B cell (primary cell): Measurements from ENCODE around the gene KSR1. TPM values are rescaled to one million over a fixed set of nuclear protein-coding genes. Genes with fewer than 3 reads are reported as not detected.

ENCODE experiments used
- ATAC-seq: fragments of 200-7000 bp; cut with Tn5 transposase; one replicate; pipeline ENCODE4 v1.10.0; 2021; ENCODE audit warnings: low read depth, mild to moderate bottlenecking, moderate number of reproducible peaks, moderate library complexity
- CTCF ChIA-PET: fragments of 350-600 bp; sonication (Branson Sonifier 250); formaldehyde crosslinking; loops from one replicate; lab custom pipeline; 2021; ENCODE audit warnings: antibody characterized with exemption, inconsistent platforms; lab: Charles Lee
- POLR2A ChIA-PET: fragments of 350-600 bp; sonication (Branson Sonifier 250); formaldehyde crosslinking; loops from one replicate; lab custom pipeline; 2021; ENCODE audit warnings: antibody characterized with exemption; lab: Charles Lee
- DNase-seq: peaks from one replicate; pipeline ENCODE4 v3.0.0; 2013
- H2AFZ ChIP-seq: 2 replicates; pipeline ENCODE4 v1.6.1; 2012; ENCODE audit warnings: mild to moderate bottlenecking, low read depth, low read length; ENCODE audit not compliant: insufficient read depth, poor library complexity, severe bottlenecking
- H3K27ac ChIP-seq, 2 donors: 1 replicate in 1 of 2; 2 replicates in 1 of 2; pipeline ENCODE4 v1.5.1; 2012 to 2013; ENCODE audit warnings: low read length in 2 of 2, mild to moderate bottlenecking in 2 of 2, moderate library complexity in 1 of 2
- H3K27me3 ChIP-seq, 4 experiments: fragments of 200-600 bp in 1 of 4; sonication (generic) in 1 of 4; replicated peaks in 1 of 4; 1 replicate in 2 of 4; 2 replicates in 2 of 4; pipeline versions ENCODE4 v1.6.1 to v1.7.0; 2013 to 2016; ENCODE audit warnings: low read length in 3 of 4, mild to moderate bottlenecking in 2 of 4, mixed read lengths in 1 of 4, moderate library complexity in 1 of 4; ENCODE audit not compliant: insufficient read depth in 4 of 4, control insufficient read depth in 3 of 4; ENCODE audit errors: control extremely low read depth in 1 of 4
- H3K36me3 ChIP-seq, 2 experiments: replicated peaks in 1 of 2; 1 replicate in 1 of 2; 2 replicates in 1 of 2; pipeline versions ENCODE4 v1.6.1 to v1.7.1; 2013; ENCODE audit warnings: low read length in 1 of 2; ENCODE audit not compliant: insufficient read depth in 2 of 2, control insufficient read depth in 1 of 2; ENCODE audit errors: control extremely low read depth in 1 of 2, extremely low read depth in 1 of 2
- H3K4me1 ChIP-seq, 2 donors: fragments of 200-600 bp in 1 of 2; sonication (generic) in 1 of 2; 1 replicate in 1 of 2; 2 replicates in 1 of 2; pipeline versions ENCODE4 v1.5.1 to v1.6.1; 2013 to 2017; ENCODE audit warnings: low read length in 2 of 2; ENCODE audit not compliant: control insufficient read depth in 2 of 2, insufficient read depth in 2 of 2
- H3K4me2 ChIP-seq: replicated peaks from 2 replicates; pipeline ENCODE3; 2012; ENCODE audit warnings: mild to moderate bottlenecking, low read depth, low read length; ENCODE audit not compliant: poor library complexity, severe bottlenecking
- H3K4me3 ChIP-seq, 5 experiments: fragments of 200-600 bp in 1 of 5; sonication (generic) in 1 of 5; 1 replicate in 3 of 5; 2 replicates in 2 of 5; pipeline versions ENCODE4 v1.5.1 to v1.7.0; 2011 to 2016; ENCODE audit warnings: low read length in 4 of 5, mild to moderate bottlenecking in 4 of 5, low read depth in 2 of 5, control low read depth in 1 of 5, moderate library complexity in 1 of 5; ENCODE audit not compliant: insufficient read depth in 1 of 5; ENCODE audit errors: control extremely low read depth in 1 of 5, extremely low read depth in 1 of 5
- H3K79me2 ChIP-seq: fragments of 200-600 bp; sonication (generic); one replicate; pipeline ENCODE4 v1.6.0; 2016; ENCODE audit warnings: low read length; ENCODE audit not compliant: control insufficient read depth, insufficient read depth
- H3K9ac ChIP-seq: fragments of 200-600 bp; sonication (generic); 2 replicates; pipeline ENCODE4 v1.6.1; 2017; ENCODE audit warnings: mild to moderate bottlenecking, low read length, moderate library complexity
- H3K9me3 ChIP-seq, 3 donors: one replicate each; pipeline versions ENCODE4 v1.6.1 to v1.7.1; 2013; ENCODE audit warnings: low read length in 2 of 3; ENCODE audit not compliant: control insufficient read depth in 2 of 3, insufficient read depth in 1 of 3; ENCODE audit errors: control extremely low read depth in 1 of 3
- H4K20me1 ChIP-seq: 2 replicates; pipeline ENCODE4 v1.6.0; 2012; ENCODE audit warnings: mild to moderate bottlenecking, low read length; ENCODE audit not compliant: insufficient read depth, control insufficient read depth, poor library complexity, severe bottlenecking
- H3K27ac Mint-ChIP-seq: one replicate; pipeline ENCODE4 v1.8.0; 2021; ENCODE audit warnings: mixed read lengths
- H3K27me3 Mint-ChIP-seq: one replicate; pipeline ENCODE4 v1.8.0; 2021; ENCODE audit warnings: mixed read lengths
- H3K4me1 Mint-ChIP-seq: one replicate; pipeline ENCODE4 v1.8.0; 2021; ENCODE audit warnings: mixed read lengths
- H3K4me3 Mint-ChIP-seq: one replicate; pipeline ENCODE4 v1.8.0; 2021; ENCODE audit warnings: mixed read lengths
- H3K9me3 Mint-ChIP-seq: one replicate; pipeline ENCODE4 v1.8.0; 2022; ENCODE audit warnings: mixed read lengths; ENCODE audit not compliant: insufficient read depth
- CTCF ChIP-seq: fragments of 200-600 bp; IDR thresholded peaks from one replicate; pipeline ENCODE4 v1.8.0; 2022; ENCODE audit warnings: antibody characterized with exemption, mild to moderate bottlenecking
- EZH2 ChIP-seq: IDR thresholded peaks from 2 replicates; pipeline ENCODE4 v1.6.1; 2012; ENCODE audit warnings: borderline replicate concordance, low read depth, mild to moderate bottlenecking, moderate library complexity, low read length; ENCODE audit not compliant: insufficient read depth, poor library complexity, severe bottlenecking
- WGBS: methylation state at CpG from one replicate; pipeline ENCODE4 v1.1.5; 2013; ENCODE audit warnings: missing lambda C conversion rate; ENCODE audit not compliant: insufficient coverage; 5-methylcytosine and 5-hydroxymethylcytosine counted together
- intact Hi-C: fragments of 100-400 bp; cut with micrococcal nuclease; formaldehyde crosslinking; loops from one replicate; pipeline ENCODE4 v1.10.0; 2022
- polyA plus RNA-seq: library from polyadenylated mRNA; depleted of rRNA; stranded (reverse); fragments of >200 nt; gene quantifications from 2 replicates; pipeline ENCODE4 v1.2.3, GENCODE V29; 2012
- total RNA-seq, 2 donors: library from RNA; stranded (reverse); fragments of 120-200 nt in 1 of 2; gene quantifications; 1 replicate in 1 of 2; 2 replicates in 1 of 2; pipeline versions ENCODE4 v1.2.3 to v1.2.4, GENCODE V29; 2013 to 2022

The KSR1 gene
- total and polyA plus RNA-seq, 2 donors (not counting 1 experiment from before 2014, with no cell fraction given), result 27.5 to 85.6 TPM

DNA sequence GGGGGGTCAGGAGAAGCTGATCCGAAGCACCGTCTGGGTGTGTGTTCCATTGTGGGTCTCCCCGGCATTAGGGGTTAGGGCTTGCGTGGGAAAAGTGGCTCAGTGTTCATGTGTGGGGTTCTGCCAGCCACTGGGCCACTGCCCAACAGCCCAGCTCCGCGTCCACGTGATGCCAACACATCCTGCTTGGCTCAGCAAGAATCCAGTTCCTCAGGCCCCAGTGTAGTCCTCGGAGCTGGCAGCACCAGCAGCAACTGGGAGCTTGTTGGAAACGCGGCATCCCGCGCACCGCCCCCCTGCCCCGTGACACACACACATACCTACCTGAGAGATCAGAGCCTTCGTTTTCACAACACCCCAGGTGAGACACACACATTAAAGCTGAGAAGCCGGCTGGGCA, 193.7 kb downstream of the KSR1 start:
- no peaks in the 10 kb centered on the region for H3K9me3 Mint-ChIP-seq
- intact Hi-C loops, result loop anchor here (5.0 kb wide), 2 partner anchors 193 to 298 kb away; partner anchors contain the start of gene KSR1
- DNase-seq, result no peak
- Histone ChIP-seq H3K27ac (no peak overlapping the region), H2AFZ (no peak overlapping the region), H3K9me3 (no peaks in the 10 kb centered on the region), H3K4me1 (peaks cover 3 to 5% of the 10 kb centered on the region in 2 donors), H3K79me2 (no peaks in the 10 kb centered on the region), H3K27me3 (no peaks in the 10 kb centered on the region), H3K4me3 (no peak overlapping the region), H4K20me1 (no peaks in the 10 kb centered on the region), H3K9ac (no peak overlapping the region), H3K4me2 (no peak overlapping the region), H3K36me3 (peaks cover 0 to 21% of the 10 kb centered on the region in 2 experiments)
- ChIA-PET CTCF (interaction anchor here (0.9 to 14.5 kb wide), 11 partner anchors 8 to 356 kb away, joined by 3 to 395 read pairs (median 4); partner anchors contain the start of gene WSB1), POLR2A (no interaction called here)
- H3K4me1 Mint-ChIP-seq, result peaks cover 12% of the 10 kb centered on the region
- TF ChIP-seq EZH2 (no peak), CTCF (no peak)
- no peak overlapping the region for H3K4me3 Mint-ChIP-seq
- H3K27ac Mint-ChIP-seq, result no peak overlapping the region
- H3K27me3 Mint-ChIP-seq, result no peaks in the 10 kb centered on the region
- no peak for ATAC-seq
- 96% methylated on average over 15 of the region's 16 CpGs for WGBS

DNA sequence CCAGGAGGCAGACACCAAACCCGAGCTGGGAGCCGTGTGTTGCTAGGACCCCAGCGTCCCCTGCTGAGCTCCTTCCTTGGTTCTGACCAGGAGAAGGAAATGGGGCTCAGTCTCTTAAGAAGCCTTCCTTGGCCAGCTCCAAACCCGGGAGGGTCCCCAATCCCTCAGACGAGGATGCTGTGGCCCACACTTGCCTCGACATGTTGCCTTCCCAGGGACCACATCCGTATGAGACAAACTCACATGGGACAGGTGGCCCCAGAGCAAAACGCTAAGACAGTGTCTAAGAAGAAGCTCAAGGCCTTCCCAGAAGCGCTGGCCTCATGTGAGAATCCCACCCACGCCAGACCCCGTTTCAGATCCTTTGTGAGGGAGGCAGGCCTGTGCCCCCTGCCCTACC, 194.6 kb downstream of the KSR1 start:
- ATAC-seq, result no peak
- intact Hi-C loops, result loop anchor here (1.0 to 5.0 kb wide), 5 partner anchors 48 to 415 kb away; partner anchors contain the start of gene KSR1
- H3K4me2 ChIP-seq, result no peak overlapping the region
- no peaks in the 10 kb centered on the region for H3K9me3 ChIP-seq
- POLR2A ChIA-PET, result no interaction called here
- 89% methylated on average over 11 of the region's 11 CpGs for WGBS
- H3K4me1 Mint-ChIP-seq, result peaks cover 12% of the 10 kb centered on the region
- H3K27ac ChIP-seq, result no peak overlapping the region
- peaks cover 0 to 21% of the 10 kb centered on the region in 2 experiments for H3K36me3 ChIP-seq
- H3K9me3 Mint-ChIP-seq, result no peaks in the 10 kb centered on the region
- H3K4me3 ChIP-seq, result no peak overlapping the region
- no peak overlapping the region for H3K4me3 Mint-ChIP-seq
- no peaks in the 10 kb centered on the region for H3K27me3 ChIP-seq
- DNase-seq, result no peak
- no peak overlapping the region for H2AFZ ChIP-seq
- H3K79me2 ChIP-seq, result no peaks in the 10 kb centered on the region
- CTCF ChIA-PET, result interaction anchor here (0.7 to 14.5 kb wide), 19 partner anchors 9 to 414 kb away, joined by 3 to 395 read pairs (median 4); partner anchors contain the start of gene WSB1
- H3K27me3 Mint-ChIP-seq, result no peaks in the 10 kb centered on the region
- no peak overlapping the region for H3K27ac Mint-ChIP-seq
- TF ChIP-seq CTCF (no peak), EZH2 (no peak)
- H4K20me1 ChIP-seq, result no peaks in the 10 kb centered on the region
- peaks cover 3 to 5% of the 10 kb centered on the region in 2 donors for H3K4me1 ChIP-seq
- H3K9ac ChIP-seq, result no peak overlapping the region
